NCI-H226 (cell line): Measurements from ENCODE around the gene MALAT1.

Experiments
- DNase-seq: peaks from one replicate; pipeline ENCODE4 v3.0.0-alpha.2; 2015

MALAT1 gene

GRCh38 chr11:65479184-65480145, 19.4 kb upstream of the MALAT1 start:
- peak; percentile 78 for DNase-seq

- no peak for DNase-seq
Measured at GRCh38 chr11:65482306-65482850, 16.5 kb upstream of the MALAT1 start.

DNA sequence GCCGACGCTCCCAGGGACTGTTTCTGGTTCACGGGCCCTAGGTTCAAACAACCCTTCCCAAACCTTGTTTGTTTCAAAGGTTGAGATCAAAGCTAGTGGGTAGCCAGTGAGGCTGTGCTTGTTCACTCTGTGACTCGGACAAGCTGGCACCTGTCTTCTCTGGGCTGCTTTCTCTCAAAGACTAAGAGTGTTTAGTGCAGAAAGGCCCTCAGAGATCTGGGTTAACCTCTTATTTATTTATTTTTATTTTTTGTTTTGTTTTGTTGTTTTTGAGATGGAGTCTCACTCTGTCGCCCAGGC, 13.0 kb upstream of the MALAT1 start:
- DNase-seq = no peak

DNA sequence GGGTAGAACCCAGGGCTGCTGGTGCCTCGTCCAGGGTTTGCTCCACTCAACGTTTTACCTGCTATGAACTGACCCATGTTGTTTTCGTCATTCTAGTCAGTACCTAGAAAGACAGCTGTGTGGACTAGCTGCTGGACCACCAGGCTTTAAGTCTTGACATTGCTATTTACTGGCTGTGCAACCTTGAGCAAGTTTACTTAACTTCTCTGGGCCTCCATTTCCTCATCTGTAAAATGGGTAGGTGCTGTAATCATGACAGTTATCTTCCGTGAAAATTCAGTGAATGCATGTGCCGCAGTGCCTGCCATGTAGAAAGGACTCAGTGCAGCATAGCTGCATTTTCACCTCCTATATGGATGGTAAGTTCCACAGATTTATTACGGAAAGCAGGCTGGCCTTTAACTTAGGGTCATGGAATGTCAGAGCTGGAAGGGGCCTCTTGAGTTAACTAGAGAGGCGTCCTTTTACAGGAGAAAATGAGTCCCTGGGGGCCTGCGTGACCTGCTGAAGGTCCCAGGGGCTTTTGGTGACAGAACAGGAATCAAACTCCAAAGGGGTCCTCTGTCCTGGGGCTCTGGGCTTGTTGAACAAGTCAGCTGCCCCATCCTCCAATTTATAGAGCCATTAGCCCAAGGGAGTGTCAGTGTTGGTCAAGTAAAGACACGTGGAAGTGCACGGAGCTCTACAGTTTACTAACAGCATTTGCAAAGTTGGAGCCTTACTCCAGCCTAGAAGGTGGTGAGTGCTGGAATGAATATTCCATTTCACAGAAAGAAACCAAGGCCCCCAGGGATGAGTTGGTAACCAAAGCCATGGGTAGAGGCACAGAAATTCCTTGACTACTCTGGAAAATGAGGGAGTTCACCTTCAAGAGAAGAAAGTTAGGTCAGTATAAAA, 12.0 kb upstream of the MALAT1 start:
- no peak for DNase-seq

- peak; percentile 100 for DNase-seq
Measured at GRCh38 chr11:65487467-65488272, 11.2 kb upstream of the MALAT1 start.

DNA sequence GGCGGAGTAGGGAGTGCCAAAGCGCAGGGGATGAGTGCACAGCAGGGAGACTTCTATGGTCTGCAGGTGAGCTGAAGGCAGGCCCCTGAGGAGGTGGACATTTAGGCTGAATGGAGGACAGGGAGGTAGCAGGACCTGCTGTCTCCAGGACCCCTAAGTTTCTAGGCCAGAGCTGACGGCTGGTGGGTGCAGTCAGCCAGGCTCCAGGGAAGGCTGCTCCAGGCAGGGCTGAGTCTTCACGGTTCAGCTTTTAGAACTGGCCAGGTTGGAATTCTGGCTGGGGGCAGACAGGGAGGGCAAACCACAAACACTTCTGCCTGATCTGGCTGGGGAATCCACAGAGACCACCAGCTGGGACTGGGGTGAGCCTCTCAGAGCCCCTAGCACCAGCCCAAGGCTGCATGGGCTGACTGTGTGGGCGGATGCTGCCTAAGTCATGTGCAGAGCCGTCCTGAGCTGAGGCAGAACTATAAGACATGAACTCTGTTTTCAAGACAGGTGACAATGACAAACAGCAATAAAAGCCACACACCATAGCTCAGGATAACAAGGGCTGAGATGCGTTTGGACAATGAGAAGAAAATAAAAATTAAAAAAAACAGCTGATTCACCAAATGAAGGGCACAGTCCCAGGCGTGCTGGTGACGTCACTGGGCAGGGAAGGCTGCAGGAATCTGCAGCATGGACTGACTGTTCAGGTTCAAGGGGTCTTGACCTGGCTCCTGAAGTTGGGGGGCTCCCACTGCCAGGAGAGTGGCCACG, 10.4 kb upstream of the MALAT1 start:
- peak; percentile 33 for DNase-seq

DNA sequence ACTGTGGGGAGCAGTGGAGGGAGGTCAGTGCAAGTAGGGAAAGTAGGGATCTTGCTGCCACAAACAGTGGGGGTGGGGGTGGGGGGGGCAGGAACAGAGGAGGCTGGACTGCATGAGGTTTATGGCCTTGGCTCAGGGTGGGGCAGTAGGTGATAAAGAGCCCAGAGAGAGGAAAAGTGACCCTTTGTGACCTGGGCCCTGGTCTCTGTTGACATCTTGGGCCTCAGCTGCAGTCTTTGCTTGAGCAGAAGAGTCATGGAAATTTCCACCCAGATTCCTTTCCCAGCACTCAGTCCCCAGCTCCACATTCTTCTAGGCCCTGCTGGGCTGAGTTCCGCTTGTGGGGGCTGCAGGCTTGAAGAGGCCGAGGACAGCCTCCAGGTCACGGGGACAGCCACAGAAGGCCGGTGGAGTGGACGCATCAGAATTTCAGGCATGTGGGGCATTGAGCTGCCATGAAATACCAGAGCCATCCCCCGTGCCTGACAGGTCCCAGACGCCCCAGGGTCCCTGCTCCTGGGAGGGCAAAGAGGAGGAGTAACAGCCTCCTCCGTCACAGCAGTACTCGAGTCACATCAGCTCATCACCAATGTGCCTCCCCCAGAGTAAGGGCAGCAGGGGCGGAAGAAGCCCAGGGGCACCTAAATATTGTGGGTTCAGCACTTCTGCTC, 9.7 kb upstream of the MALAT1 start:
- DNase-seq = peak; percentile 98

DNA sequence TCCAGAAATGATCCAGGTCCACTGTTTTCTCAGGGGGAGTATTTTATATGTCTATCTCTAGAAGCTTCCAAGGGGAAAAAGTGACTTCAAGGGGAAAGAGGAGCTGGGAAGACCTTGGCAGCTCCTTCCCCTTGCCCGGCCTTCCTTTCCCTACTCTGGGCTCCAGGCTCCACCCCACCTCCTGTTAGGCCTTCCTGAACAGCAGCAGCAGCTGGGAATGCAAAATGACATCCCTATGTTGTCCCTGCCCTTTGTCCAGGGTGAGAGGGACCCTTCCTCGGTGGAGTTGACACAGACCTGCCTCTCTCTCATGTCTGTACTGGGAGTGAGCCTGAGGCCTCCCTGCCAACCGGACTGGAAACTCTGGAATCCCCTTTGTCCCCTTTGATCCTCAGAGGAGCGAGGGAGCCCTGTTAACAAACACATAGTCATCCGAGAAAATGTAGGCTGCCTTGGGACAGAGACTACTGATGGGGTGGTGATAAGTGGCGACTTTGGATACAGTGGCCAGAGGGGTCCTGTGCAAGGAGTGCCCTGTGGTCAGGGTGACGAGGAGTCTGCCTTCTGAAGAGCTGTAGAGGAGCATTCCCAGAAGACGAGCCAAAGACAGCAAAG, 9.0 kb upstream of the MALAT1 start:
- DNase-seq = no peak

- DNase-seq = peak; percentile 1
Measured at GRCh38 chr11:65491163-65491465, 7.7 kb upstream of the MALAT1 start.

DNA sequence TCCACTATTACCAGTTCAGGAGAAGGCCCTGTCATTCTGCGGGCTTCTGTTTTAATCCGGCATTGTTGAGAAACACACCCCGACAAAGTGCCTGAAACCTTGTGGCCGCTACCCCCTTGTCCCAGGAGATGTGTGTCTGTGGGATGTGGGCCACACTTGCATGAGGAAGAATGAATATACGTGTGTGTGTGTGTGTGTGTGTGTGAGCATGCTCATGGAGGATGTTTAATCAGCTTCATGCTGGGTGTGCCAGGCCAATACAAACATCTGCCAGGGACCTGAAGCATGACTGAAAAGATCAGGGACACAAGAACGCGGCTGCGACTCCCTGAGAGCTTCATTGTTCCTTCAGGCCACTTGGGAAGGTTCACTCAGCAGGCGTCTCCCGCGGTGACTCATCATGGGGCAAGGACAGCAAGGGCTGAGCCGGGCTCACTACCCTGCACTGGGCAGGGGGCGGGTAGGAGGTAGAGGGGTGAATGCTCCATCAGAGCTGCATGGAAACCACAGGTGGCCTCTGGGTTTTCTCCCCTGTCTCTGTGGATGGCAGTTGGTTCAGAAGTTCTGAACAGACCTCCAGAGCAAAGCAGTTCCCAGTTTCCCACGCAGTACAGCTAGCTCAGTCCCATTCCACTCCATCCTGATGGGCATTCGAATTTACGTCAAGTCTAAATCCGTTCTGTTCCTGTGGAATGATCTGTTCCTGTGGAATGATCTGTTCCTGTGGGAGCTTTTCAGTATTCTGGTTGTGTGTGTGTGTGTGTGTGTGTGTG, 7.0 kb upstream of the MALAT1 start:
- peak; percentile 93 for DNase-seq

GRCh38 chr11:65492387-65492636, 6.5 kb upstream of the MALAT1 start:
- DNase-seq = no peak

GRCh38 chr11:65492637-65493366, 6.0 kb upstream of the MALAT1 start:
- peak; percentile 86 for DNase-seq

GRCh38 chr11:65493367-65494176, 5.3 kb upstream of the MALAT1 start:
- DNase-seq = peak; percentile 99

DNA sequence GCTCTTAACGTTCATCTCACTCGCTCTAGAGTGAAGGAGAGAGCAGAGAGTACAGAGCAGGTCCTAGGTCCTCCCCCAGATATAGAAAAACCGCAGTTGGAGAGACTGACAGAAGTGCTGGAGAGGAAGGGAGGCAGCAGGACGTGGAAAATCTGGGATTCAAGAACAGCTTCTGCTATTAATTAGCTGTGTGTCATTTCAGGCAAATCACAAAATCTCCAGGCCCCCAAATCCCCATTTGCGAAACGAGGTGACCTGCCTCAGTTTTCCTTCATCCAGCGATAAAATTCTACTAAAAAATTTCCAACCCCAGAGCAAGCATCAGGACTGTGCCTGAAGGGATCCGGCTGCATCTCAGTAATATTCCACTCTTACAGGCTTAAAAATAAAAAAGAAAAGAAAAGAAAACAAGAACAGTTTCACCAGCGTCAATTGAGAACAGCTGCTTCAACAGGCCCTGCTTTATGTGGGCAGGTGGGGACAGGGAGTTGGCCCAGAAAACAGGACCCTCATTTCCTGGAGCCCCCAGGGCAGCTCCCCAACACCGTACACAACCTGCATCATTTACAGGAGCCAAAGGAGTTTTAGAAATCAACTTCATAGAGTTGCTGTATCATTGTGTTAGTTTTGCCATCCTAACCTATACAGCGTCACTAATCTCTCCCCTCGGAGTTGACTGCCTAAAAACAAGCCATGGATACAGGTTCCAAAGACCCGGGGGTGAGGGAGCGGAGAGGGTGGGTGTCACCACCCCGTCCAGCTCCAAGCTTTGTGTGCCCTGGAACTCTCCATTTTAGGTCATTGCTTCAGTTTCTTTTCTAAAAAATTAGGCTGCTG, 2.3 kb upstream of the MALAT1 start:
- no peak for DNase-seq

DNA sequence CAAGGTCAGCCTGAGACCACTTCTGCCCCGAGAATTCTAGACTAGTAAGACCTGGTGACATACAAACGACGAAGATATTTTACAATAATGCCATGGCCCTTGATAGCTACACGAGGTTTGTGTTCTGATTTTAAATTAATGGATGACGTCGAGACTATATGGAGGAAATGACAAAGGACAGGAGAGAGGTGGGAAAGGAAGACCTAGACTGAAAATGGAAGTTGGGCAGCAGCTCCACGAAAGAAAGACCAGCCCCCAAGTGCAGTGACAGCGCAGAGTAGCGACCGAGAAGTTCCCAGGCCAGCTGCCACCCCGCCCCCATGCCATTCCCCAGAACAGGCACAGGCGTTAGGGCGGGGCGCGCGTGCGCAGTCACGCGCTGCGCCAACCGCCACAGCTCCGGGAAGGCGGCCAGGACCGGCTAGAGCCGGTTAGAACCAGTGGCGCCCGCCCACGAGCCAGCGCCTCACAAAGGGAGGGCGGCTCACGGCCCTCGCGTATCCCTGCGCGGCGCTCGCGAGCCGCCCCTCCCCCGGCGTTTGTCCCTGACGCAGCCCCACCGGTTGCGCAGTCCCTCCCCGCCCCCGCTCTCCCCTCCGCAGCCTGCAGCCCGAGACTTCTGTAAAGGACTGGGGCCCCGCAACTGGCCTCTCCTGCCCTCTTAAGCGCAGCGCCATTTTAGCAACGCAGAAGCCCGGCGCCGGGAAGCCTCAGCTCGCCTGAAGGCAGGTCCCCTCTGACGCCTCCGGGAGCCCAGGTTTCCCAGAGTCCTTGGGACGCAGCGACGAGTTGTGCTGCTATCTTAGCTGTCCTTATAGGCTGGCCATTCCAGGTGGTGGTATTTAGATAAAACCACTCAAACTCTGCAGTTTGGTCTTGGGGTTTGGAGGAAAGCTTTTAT, 1.5 kb upstream of the MALAT1 start:
- DNase-seq = peak; percentile 96

- no peak for DNase-seq
Measured at GRCh38 chr11:65498042-65498726, 661 bp upstream of the MALAT1 start.

DNA sequence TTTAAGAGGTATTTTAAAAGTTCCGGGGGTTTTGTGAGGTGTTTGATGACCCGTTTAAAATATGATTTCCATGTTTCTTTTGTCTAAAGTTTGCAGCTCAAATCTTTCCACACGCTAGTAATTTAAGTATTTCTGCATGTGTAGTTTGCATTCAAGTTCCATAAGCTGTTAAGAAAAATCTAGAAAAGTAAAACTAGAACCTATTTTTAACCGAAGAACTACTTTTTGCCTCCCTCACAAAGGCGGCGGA, 193 bp upstream of the MALAT1 start:
- DNase-seq = no peak
